Measurements from ENCODE around the gene OR51E1.

GRCh38 chr11:4643682-4644081 is at the start of gene OR51E1:
- TF ChIP-seq RARB (CRISPR knock-in tag; IDR thresholded peaks at IDR 0.05): no peak
- TF ChIP-seq TCF4 (CRISPR knock-in tag; IDR thresholded peaks at IDR 0.05; ENCODE audit: borderline replicate concordance): no peak
- no peak for TF ChIP-seq ARNTL (CRISPR knock-in tag; IDR thresholded peaks at IDR 0.05; ENCODE audit: borderline replicate concordance, low read depth)
- no peak for TF ChIP-seq ISL1 (CRISPR knock-in tag; IDR thresholded peaks at IDR 0.05)
- TF ChIP-seq ZFP30 (CRISPR knock-in tag; IDR thresholded peaks at IDR 0.05): no peak
- TF ChIP-seq ESRRG (CRISPR knock-in tag; IDR thresholded peaks at IDR 0.05): no peak
- no peak for TF ChIP-seq ZC3H10 (CRISPR knock-in tag; IDR thresholded peaks at IDR 0.05)
- no peak for TF ChIP-seq ZFP3 (CRISPR knock-in tag; IDR thresholded peaks at IDR 0.05)
- TF ChIP-seq CSDC2 (CRISPR knock-in tag; IDR thresholded peaks at IDR 0.05): no peak
- no peak for TF ChIP-seq PATZ1 (CRISPR knock-in tag; IDR thresholded peaks at IDR 0.05; ENCODE audit: borderline replicate concordance)

Measured in SK-N-SH treated with all-trans-retinoic acid at 6 μM for 48 hours (cell line).